MM.1S (cell line): ENCODE data around the gene CMTM8.

Experiments
- DNase-seq: peaks from one replicate; pipeline ENCODE4 v3.0.0-alpha.2; 2015
- H2AFZ ChIP-seq: fragments of 300-600 bp; sonication (generic); 2 replicates; pipeline ENCODE4 v1.6.0; 2016; ENCODE audit warnings: antibody characterized with exemption, low read length
- H3F3A ChIP-seq: fragments of 300-600 bp; sonication (generic); 2 replicates; pipeline ENCODE4 v1.6.1; 2016; ENCODE audit warnings: mild to moderate bottlenecking, antibody characterized with exemption, low read length, moderate library complexity, mixed read lengths; ENCODE audit not compliant: insufficient read depth
- H3K27ac ChIP-seq: fragments of 300-600 bp; sonication (generic); 2 replicates; pipeline ENCODE4 v1.5.1; 2016; ENCODE audit warnings: mild to moderate bottlenecking, low read length
- H3K27me3 ChIP-seq: fragments of 300-600 bp; sonication (generic); replicated peaks from 2 replicates; pipeline ENCODE4 v1.6.0; 2016; ENCODE audit warnings: low read length; ENCODE audit not compliant: insufficient read depth
- H3K36me3 ChIP-seq: fragments of 300-600 bp; sonication (generic); replicated peaks from 2 replicates; pipeline ENCODE4 v1.6.1; 2016; ENCODE audit warnings: mild to moderate bottlenecking, low read length, mixed read lengths; ENCODE audit not compliant: insufficient read depth
- H3K4me1 ChIP-seq: fragments of 300-600 bp; sonication (generic); 2 replicates; pipeline ENCODE4 v1.6.1; 2016; ENCODE audit warnings: low read length, mixed read lengths
- H3K4me2 ChIP-seq: fragments of 300-600 bp; sonication (generic); 2 replicates; pipeline ENCODE4 v1.6.0; 2016; ENCODE audit warnings: low read depth, low read length
- H3K4me3 ChIP-seq: fragments of 300-600 bp; sonication (generic); 2 replicates; pipeline ENCODE4 v1.5.1; 2016; ENCODE audit warnings: low read length, mixed read lengths
- H3K79me2 ChIP-seq: fragments of 300-600 bp; sonication (generic); 2 replicates; pipeline ENCODE4 v1.6.1; 2016; ENCODE audit warnings: mixed run types, low read length, mixed read lengths
- H3K9ac ChIP-seq: fragments of 300-600 bp; sonication (generic); 2 replicates; pipeline ENCODE4 v1.6.1; 2016; ENCODE audit warnings: low read length, mixed read lengths
- H3K9me2 ChIP-seq: fragments of 300-600 bp; sonication (generic); replicated peaks from 2 replicates; pipeline ENCODE4 v1.6.1; 2016; ENCODE audit warnings: mild to moderate bottlenecking, low read length, mixed read lengths; ENCODE audit not compliant: insufficient read depth
- H3K9me3 ChIP-seq: fragments of 300-600 bp; sonication (generic); replicated peaks from 2 replicates; pipeline ENCODE4 v1.6.1; 2016; ENCODE audit warnings: mild to moderate bottlenecking, low read length, mixed read lengths; ENCODE audit not compliant: insufficient read depth
- H4K20me1 ChIP-seq: fragments of 300-600 bp; sonication (generic); 2 replicates; pipeline ENCODE4 v1.6.1; 2016; ENCODE audit warnings: mild to moderate bottlenecking, low read length, moderate library complexity, mixed read lengths; ENCODE audit not compliant: insufficient read depth
- EZH2 ChIP-seq: fragments of 300-600 bp; sonication (generic); optimal IDR thresholded peaks from 2 replicates; pipeline ENCODE3; 2017; ENCODE audit warnings: low read depth, mild to moderate bottlenecking, antibody characterized with exemption, low read length, mixed read lengths
- EZH2phosphoT487 ChIP-seq: fragments of 300-600 bp; sonication (generic); IDR thresholded peaks from 2 replicates; pipeline ENCODE4 v1.6.1; 2018; ENCODE audit warnings: antibody characterized with exemption, low read length
- TF ChIP-seq, protein P1 (sequence below): fragments of 300-600 bp; sonication (generic); IDR thresholded peaks from 2 replicates; pipeline ENCODE4 v1.5.1; 2016; ENCODE audit warnings: antibody characterized with exemption, low read length, mixed read lengths

CMTM8 gene

DNA sequence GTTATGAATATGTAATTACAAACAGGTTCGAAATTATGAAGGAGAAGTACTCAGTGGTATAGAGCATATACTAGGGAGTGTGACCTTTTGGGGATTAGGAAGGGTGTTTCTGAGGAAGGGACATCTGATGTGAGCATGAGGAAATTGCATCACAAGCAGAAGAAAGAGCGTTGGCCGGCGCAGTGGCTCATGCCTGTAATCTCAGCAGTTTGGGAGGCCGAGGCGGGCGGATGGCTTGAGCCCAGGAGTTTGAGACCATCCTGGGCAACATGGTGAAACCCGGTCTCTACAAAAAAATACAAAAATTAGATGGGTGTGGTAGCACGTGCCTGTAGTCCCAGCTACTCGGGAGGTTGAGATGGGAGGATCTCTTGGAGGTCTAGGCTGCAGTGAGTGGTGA, 160.1 kb downstream of the CMTM8 start:
- H3K79me2 ChIP-seq, result no peaks in the 10 kb centered on the region; the same call in 1 of the 2 replicates
- H3K9me3 ChIP-seq, result no peaks in the 10 kb centered on the region
- H3K4me2 ChIP-seq, result no peak overlapping the region
- no peaks in the 10 kb centered on the region for H3K9me2 ChIP-seq
- peaks cover 7% of the 10 kb centered on the region; the same call in 1 of the 2 replicates for H3F3A ChIP-seq
- no peaks in the 10 kb centered on the region for H3K36me3 ChIP-seq
- no peak for DNase-seq
- no peaks in the 10 kb centered on the region for H3K27me3 ChIP-seq
- no peak overlapping the region for H3K27ac ChIP-seq
- H2AFZ ChIP-seq, result no peak overlapping the region
- no peak overlapping the region for H3K9ac ChIP-seq
- H3K4me3 ChIP-seq, result no peak overlapping the region
- TF ChIP-seq EZH2phosphoT487, result no peak
- TF ChIP-seq, protein P1, sequence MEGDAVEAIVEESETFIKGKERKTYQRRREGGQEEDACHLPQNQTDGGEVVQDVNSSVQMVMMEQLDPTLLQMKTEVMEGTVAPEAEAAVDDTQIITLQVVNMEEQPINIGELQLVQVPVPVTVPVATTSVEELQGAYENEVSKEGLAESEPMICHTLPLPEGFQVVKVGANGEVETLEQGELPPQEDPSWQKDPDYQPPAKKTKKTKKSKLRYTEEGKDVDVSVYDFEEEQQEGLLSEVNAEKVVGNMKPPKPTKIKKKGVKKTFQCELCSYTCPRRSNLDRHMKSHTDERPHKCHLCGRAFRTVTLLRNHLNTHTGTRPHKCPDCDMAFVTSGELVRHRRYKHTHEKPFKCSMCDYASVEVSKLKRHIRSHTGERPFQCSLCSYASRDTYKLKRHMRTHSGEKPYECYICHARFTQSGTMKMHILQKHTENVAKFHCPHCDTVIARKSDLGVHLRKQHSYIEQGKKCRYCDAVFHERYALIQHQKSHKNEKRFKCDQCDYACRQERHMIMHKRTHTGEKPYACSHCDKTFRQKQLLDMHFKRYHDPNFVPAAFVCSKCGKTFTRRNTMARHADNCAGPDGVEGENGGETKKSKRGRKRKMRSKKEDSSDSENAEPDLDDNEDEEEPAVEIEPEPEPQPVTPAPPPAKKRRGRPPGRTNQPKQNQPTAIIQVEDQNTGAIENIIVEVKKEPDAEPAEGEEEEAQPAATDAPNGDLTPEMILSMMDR, result no peak
- no peak for TF ChIP-seq EZH2
- no peaks in the 10 kb centered on the region for H4K20me1 ChIP-seq
- peaks cover 7% of the 10 kb centered on the region for H3K4me1 ChIP-seq

DNA sequence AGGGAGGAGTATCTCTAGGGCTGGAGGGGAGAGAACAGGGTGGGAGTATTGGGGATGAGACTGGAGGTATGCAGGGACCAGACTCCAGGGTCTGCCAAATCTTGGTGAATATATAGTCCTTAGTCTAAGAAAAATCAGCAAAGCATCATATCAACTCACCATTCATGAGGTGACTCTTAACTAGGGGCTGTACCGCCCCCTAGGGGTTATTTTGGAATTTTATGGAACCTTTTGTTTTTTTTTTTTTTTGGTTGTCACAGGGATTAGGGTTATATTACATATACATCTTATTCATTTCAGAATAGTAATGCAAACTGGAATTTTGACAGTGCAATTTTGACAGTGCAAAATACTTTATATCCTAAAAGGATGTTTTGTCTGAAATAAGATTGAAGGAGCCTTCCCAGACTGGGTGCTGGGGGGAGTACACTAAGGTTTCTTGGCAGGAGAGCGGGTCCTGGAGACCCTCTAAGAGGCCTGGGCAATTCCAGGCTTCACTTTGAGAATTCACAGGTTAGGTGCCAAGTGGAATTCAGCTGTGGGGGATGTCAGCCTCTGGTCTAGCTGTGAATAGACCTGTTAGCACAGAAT, 160.6 kb downstream of the CMTM8 start:
- H3K27ac ChIP-seq, result no peak overlapping the region
- peak; percentile 67 for DNase-seq

DNA sequence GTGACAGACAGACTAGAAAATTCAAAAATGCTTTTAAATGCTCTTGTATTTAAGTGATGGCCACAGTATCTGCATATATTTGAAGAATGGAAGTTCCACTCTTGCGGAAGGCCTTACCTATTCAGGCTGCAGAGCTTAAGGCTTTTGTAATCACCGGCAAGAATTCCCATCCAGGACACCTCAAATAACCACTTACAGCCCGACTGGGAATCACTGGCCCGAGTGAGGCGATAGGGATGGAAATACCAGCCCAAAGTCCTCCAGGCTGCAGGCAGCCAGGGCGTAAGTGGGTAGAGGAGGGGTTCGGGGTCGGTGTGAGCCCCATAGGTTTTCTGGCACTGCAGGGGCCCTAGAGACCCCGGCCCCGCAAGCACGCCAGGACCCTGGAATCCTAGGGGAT, 162.6 kb downstream of the CMTM8 start:
- Histone ChIP-seq H4K20me1 (no peaks in the 10 kb centered on the region), H3K4me2 (peak overlapping the region; percentile 85), H3K27ac (peak overlapping the region; percentile 65; the same call in 1 of the 2 replicates), H3K36me3 (no peaks in the 10 kb centered on the region), H3K4me1 (peaks cover 7% of the 10 kb centered on the region), H3K27me3 (no peaks in the 10 kb centered on the region), H3K9me3 (no peaks in the 10 kb centered on the region), H3K9ac (peak overlapping the region; percentile 71; the same call in 1 of the 2 replicates), H3K4me3 (peak overlapping the region; percentile 61), H3K79me2 (no peaks in the 10 kb centered on the region; the same call in 1 of the 2 replicates), H3F3A (peaks cover 7% of the 10 kb centered on the region; the same call in 1 of the 2 replicates), H3K9me2 (no peaks in the 10 kb centered on the region), H2AFZ (peak overlapping the region; percentile 78)
- no peak for DNase-seq
- TF ChIP-seq, protein P1, result no peak
- TF ChIP-seq EZH2 (no peak), EZH2phosphoT487 (no peak)

More for the DNA sequence above, 160.6 kb downstream of the CMTM8 start:
- Histone ChIP-seq H3K27me3 (no peaks in the 10 kb centered on the region), H3K9me3 (no peaks in the 10 kb centered on the region), H3F3A (peaks cover 7% of the 10 kb centered on the region; the same call in 1 of the 2 replicates), H3K9me2 (no peaks in the 10 kb centered on the region), H3K4me3 (no peak overlapping the region), H2AFZ (no peak overlapping the region), H3K79me2 (no peaks in the 10 kb centered on the region; the same call in 1 of the 2 replicates), H3K36me3 (no peaks in the 10 kb centered on the region), H3K4me1 (peaks cover 7% of the 10 kb centered on the region), H3K4me2 (no peak overlapping the region), H4K20me1 (no peaks in the 10 kb centered on the region), H3K9ac (no peak overlapping the region)
- TF ChIP-seq EZH2 (no peak), EZH2phosphoT487 (no peak)
- TF ChIP-seq, protein P1, result peak; percentile 60
